HCT116 (cell line): ENCODE measurements around the gene PRKAR1A. TPM values are rescaled to one million over a fixed set of nuclear protein-coding genes. Genes with fewer than 3 reads are reported as not detected.

Experiments
- ATAC-seq: fragments of 200-7000 bp; cut with Tn5 transposase; 2 replicates; pipeline ENCODE4 v1.9.1; 2020; ENCODE audit warnings: mild to moderate bottlenecking, moderate library complexity
- BruUV-seq: library from RNA; stranded (reverse); fragments of 400-500 nt; replicated peaks from 2 replicates; lab custom pipeline; 2021; lab: Mats Ljungman, UMichigan
- CTCF ChIA-PET: fragments of 300-600 bp; sonication (Branson Sonifier 250); formaldehyde crosslinking; loops from one replicate; lab custom pipeline; 2021; ENCODE audit warnings: antibody characterized with exemption; lab: Charles Lee
- POLR2A ChIA-PET: fragments of 300-600, 350-600 bp; sonication (Branson Sonifier 250); formaldehyde crosslinking; loops from one replicate; lab custom pipeline; 2021; ENCODE audit warnings: antibody characterized with exemption; lab: Charles Lee
- RAD21 ChIA-PET, 2 experiments: fragments of 300-600 bp; sonication (Branson Sonifier 250); formaldehyde crosslinking; loops; one replicate each; lab custom pipeline; 2023; ENCODE audit warnings: low total read pairs in 2 of 2; ENCODE audit not compliant: uncharacterized antibody in 2 of 2, unreplicated experiment in 2 of 2, low non-redundant PET in 1 of 2; lab: Charles Lee
- DNase-seq: peaks from one replicate; pipeline ENCODE4 v3.0.0-alpha.2; 2010; ENCODE audit warnings: low read depth, low spot score
- H2AFZ ChIP-seq: fragments of 200-600 bp; shearing (Covaris generic), sonication (generic); 2 replicates; pipeline ENCODE4 v1.6.1; 2017; ENCODE audit warnings: low read depth, mixed run types, mixed read lengths, antibody characterized with exemption, low read length; ENCODE audit not compliant: poor library complexity, severe bottlenecking
- H3K27ac ChIP-seq: 2 replicates; pipeline ENCODE4 v1.5.1; 2012; ENCODE audit warnings: low read depth, low read length
- H3K27me3 ChIP-seq: fragments of 200-600 bp; sonication (generic); 2 replicates; pipeline ENCODE4 v1.6.1; 2016; ENCODE audit warnings: mixed run types, low read length, mixed read lengths; ENCODE audit not compliant: insufficient read depth
- H3K36me3 ChIP-seq, 2 experiments: fragments of 200-500 bp in 1 of 2; fragments of 200-600 bp in 1 of 2; sonication (Bioruptor generic) in 1 of 2; sonication (generic) in 1 of 2; 2 replicates each; pipeline versions ENCODE4 v1.5.1 to v1.6.1; 2014 to 2016; ENCODE audit warnings: low read length in 2 of 2, inconsistent platforms in 1 of 2, mixed read lengths in 1 of 2, mixed run types in 1 of 2; ENCODE audit not compliant: insufficient read depth in 2 of 2, control insufficient read depth in 1 of 2
- H3K4me1 ChIP-seq, 2 experiments: fragments of 200-600 bp in 1 of 2; sonication (generic) in 1 of 2; 2 replicates each; pipeline versions ENCODE4 v1.5.1 to v1.6.1; 2012 to 2017; ENCODE audit warnings: low read length in 2 of 2, inconsistent platforms in 1 of 2, mild to moderate bottlenecking in 1 of 2, mixed read lengths in 1 of 2, mixed run types in 1 of 2, moderate library complexity in 1 of 2; ENCODE audit not compliant: insufficient read depth in 2 of 2, control insufficient read depth in 1 of 2
- H3K4me2 ChIP-seq: fragments of 200-600 bp; sonication (generic); 2 replicates; pipeline ENCODE4 v1.6.1; 2017; ENCODE audit warnings: mixed run types, low read length, mixed read lengths
- H3K4me3 ChIP-seq, 2 experiments: fragments of 200-600 bp in 1 of 2; sonication (generic) in 1 of 2; replicated peaks in 1 of 2; 2 replicates each; pipeline ENCODE4 v1.5.1; 2011 to 2016; ENCODE audit warnings: low read length in 2 of 2, control low read depth in 1 of 2, low read depth in 1 of 2, mild to moderate bottlenecking in 1 of 2, mixed read lengths in 1 of 2, mixed run types in 1 of 2
- H3K79me2 ChIP-seq: fragments of 200-600 bp; sonication (generic); 2 replicates; pipeline ENCODE4 v1.6.1; 2017; ENCODE audit warnings: mild to moderate bottlenecking, mixed run types, low read length, moderate library complexity, mixed read lengths; ENCODE audit not compliant: insufficient read depth
- H3K9ac ChIP-seq: fragments of 200-600 bp; sonication (generic); 2 replicates; pipeline ENCODE4 v1.6.1; 2016; ENCODE audit warnings: low read length, mixed read lengths
- H3K9me2 ChIP-seq: fragments of 200-600 bp; sonication (generic), shearing (Covaris generic); 2 replicates; pipeline ENCODE4 v1.6.1; 2017; ENCODE audit warnings: mixed run types, mild to moderate bottlenecking, moderate library complexity; ENCODE audit not compliant: insufficient read depth
- H3K9me3 ChIP-seq, 2 experiments: fragments of 200-500 bp in 1 of 2; fragments of 200-600 bp in 1 of 2; sonication (Bioruptor generic) in 1 of 2; sonication (generic) in 1 of 2; 2 replicates each; pipeline ENCODE4 v1.6.1; 2014 to 2017; ENCODE audit warnings: low read length in 2 of 2, mixed read lengths in 2 of 2, inconsistent platforms in 1 of 2, low read depth in 1 of 2, mild to moderate bottlenecking in 1 of 2, mixed run types in 1 of 2, moderate library complexity in 1 of 2; ENCODE audit not compliant: control insufficient read depth in 1 of 2, insufficient read depth in 1 of 2
- H4K20me1 ChIP-seq: fragments of 200-600 bp; sonication (generic), shearing (Covaris generic); 2 replicates; pipeline ENCODE4 v1.6.1; 2017; ENCODE audit warnings: mixed run types, mild to moderate bottlenecking, moderate library complexity; ENCODE audit not compliant: insufficient read depth
- EGR1 ChIP-seq: IDR thresholded peaks from 2 replicates; pipeline ENCODE4 v1.6.1; 2012; ENCODE audit warnings: low read depth
- ELF1 ChIP-seq: IDR thresholded peaks from 2 replicates; pipeline ENCODE4 v1.6.1; 2012; ENCODE audit warnings: low read depth, borderline replicate concordance
- EZH2 ChIP-seq: fragments of 200-600 bp; sonication (generic); IDR thresholded peaks from 2 replicates; pipeline ENCODE4 v1.6.1; 2017; ENCODE audit warnings: antibody characterized with exemption, mixed run types
- EZH2phosphoT487 ChIP-seq: fragments of 200-600 bp; IDR thresholded peaks from 2 replicates; pipeline ENCODE4 v1.6.1; 2018; ENCODE audit warnings: antibody characterized with exemption, borderline replicate concordance
- POLR2AphosphoS5 ChIP-seq: IDR thresholded peaks from 2 replicates; pipeline ENCODE4 v1.6.1; 2011; ENCODE audit warnings: mild to moderate bottlenecking, low read depth, low read length, moderate library complexity
- RAD21 ChIP-seq: IDR thresholded peaks from 2 replicates; pipeline ENCODE4 v1.6.1; 2012; ENCODE audit warnings: low read depth, mild to moderate bottlenecking
- REST ChIP-seq: IDR thresholded peaks from 2 replicates; pipeline ENCODE4 v1.6.1; 2012; ENCODE audit warnings: low read depth
- TCF7L2 ChIP-seq: IDR thresholded peaks from 2 replicates; pipeline ENCODE4 v1.7.0; 2011; ENCODE audit warnings: borderline replicate concordance, inconsistent platforms; ENCODE audit not compliant: insufficient read depth, insufficient read length; ENCODE audit errors: extremely low read depth
- ZFX ChIP-seq: fragments of 450-650 bp; IDR thresholded peaks from 2 replicates; pipeline ENCODE4 v1.6.1; 2017
- intact Hi-C: fragments of 100-400 bp; cut with micrococcal nuclease; formaldehyde crosslinking; loops from 2 replicates; pipeline ENCODE4 v1.10.0; 2022
- total RNA-seq: library from RNA; stranded (reverse); gene quantifications from one replicate; pipeline ENCODE4 v1.2.1, GENCODE V29; 2021; ENCODE audit not compliant: unreplicated experiment
- TF ChIP-seq, protein P1 (sequence below): IDR thresholded peaks from 2 replicates; pipeline ENCODE4 v1.6.1; 2011; ENCODE audit warnings: mild to moderate bottlenecking, low read length, moderate library complexity; ENCODE audit not compliant: insufficient replicate concordance; ENCODE audit errors: extremely low read depth

PRKAR1A gene
- total RNA-seq, 1 experiment from 2014 or later: 295 TPM

DNA sequence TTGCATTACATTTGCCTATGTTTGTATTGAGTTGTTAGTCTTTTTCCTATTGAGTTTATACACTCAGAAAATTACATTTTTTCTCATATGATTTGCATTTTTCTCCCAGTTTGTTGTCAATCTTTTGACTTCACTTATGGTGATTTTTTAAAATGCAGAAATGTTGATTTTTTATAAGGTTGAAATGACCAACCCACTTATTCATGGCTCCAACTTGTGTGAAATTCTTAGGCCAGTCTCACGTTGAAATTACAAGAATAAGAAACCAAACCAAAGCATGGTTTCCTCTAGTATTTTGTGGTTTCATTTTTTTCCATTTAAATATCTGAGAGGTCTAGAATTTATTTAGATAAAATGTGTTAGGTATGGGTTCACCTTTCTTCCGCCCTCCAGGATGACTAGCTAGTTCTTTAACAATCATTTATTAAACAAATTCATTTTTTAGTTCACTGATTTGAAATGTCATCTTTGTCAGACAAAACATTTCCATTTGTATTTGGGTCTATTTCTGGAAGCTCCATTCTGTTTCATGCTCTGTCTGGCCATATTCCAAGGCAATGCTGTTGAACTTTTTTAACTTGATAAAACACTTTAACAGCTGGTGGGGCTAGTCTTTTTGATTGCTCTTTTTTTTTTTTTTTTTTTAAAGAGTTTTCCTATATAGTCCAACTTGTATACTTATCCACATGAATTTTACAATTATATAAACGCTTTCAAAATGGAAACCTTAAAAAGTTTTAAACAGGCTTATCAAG lies 48.9 kb downstream of the PRKAR1A start:
- intact Hi-C loops: no loop called here
- Histone ChIP-seq H2AFZ (no peak overlapping the region), H3K79me2 (no peaks in the 10 kb centered on the region), H3K9me3 (no peaks in the 10 kb centered on the region), H3K4me1 (no peaks in the 10 kb centered on the region), H3K27me3 (no peaks in the 10 kb centered on the region), H3K9me2 (no peaks in the 10 kb centered on the region), H3K4me2 (no peak overlapping the region), H3K4me3 (no peak overlapping the region), H3K9ac (no peak overlapping the region), H3K27ac (no peak overlapping the region), H3K36me3 (no peaks in the 10 kb centered on the region), H4K20me1 (no peaks in the 10 kb centered on the region)
- no peak for TF ChIP-seq RAD21
- TF ChIP-seq, protein P1, sequence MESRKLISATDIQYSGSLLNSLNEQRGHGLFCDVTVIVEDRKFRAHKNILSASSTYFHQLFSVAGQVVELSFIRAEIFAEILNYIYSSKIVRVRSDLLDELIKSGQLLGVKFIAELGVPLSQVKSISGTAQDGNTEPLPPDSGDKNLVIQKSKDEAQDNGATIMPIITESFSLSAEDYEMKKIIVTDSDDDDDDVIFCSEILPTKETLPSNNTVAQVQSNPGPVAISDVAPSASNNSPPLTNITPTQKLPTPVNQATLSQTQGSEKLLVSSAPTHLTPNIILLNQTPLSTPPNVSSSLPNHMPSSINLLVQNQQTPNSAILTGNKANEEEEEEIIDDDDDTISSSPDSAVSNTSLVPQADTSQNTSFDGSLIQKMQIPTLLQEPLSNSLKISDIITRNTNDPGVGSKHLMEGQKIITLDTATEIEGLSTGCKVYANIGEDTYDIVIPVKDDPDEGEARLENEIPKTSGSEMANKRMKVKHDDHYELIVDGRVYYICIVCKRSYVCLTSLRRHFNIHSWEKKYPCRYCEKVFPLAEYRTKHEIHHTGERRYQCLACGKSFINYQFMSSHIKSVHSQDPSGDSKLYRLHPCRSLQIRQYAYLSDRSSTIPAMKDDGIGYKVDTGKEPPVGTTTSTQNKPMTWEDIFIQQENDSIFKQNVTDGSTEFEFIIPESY: no peak
- TF ChIP-seq ZFX: no peak
- no peak for TF ChIP-seq REST
- TF ChIP-seq TCF7L2: no peak
- TF ChIP-seq POLR2AphosphoS5: no peak
- no peak for TF ChIP-seq ELF1
- TF ChIP-seq EZH2: no peak
- TF ChIP-seq EZH2phosphoT487: no peak
- no peak for TF ChIP-seq EGR1
- ATAC-seq: no peak
- CTCF ChIA-PET: interaction anchor here (1.0 kb wide), 1 partner anchor 52 kb away, joined by 3 read pairs; no protein-coding TSS in a partner anchor
- DNase-seq: no peak
- POLR2A ChIA-PET: no interaction called here
- RAD21 ChIA-PET: no interaction called here
- BruUV-seq: no TSS peak
